ENCODE measurements around the gene ZNF860.

- TF ChIP-seq YY1 (IDR thresholded peaks at IDR 0.05; ENCODE audit: insufficient read depth, insufficient read length) (no peak), ZNF274 (IDR thresholded peaks at IDR 0.05; ENCODE audit: low read depth, low read length) (no peak), SUZ12 (IDR thresholded peaks at IDR 0.05; ENCODE audit: extremely low read depth, insufficient read depth, insufficient read length) (no peak)
Observed at GRCh38 chr3:31977736-31978135, 3.8 kb upstream of the ZNF860 start.

Measured in NT2/D1 (cell line).